ENCODE results near the gene SYCE3.

Gene SYCE3

DNA sequence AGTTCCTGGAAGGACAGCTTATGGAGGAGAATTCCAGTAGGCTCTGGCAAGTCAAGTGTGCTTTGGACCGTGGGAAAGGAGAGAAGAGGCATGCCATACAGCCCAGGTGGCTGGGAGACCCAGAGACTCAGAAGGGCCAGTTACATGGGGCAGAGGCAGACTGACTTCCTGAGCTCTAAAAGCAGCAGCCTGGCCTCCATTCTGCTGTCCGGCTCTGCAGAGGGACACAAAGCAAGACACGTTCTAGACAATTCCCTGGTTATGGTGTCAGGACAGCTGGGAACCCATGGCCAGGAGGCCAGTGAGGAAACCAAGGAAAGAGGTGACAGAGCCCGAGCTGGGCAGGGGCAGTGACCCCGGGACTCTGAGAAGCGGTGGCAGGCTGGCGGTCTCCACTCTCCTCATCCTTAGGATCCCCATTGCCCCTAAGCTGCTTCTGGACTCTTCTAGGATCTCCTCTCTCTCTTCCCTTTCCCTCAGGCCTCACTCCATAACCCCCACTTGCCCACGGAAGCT lies 12.8 kb upstream of the SYCE3 start:
- no peaks in the 10 kb centered on the region for H3K27me3 ChIP-seq (ENCODE audit: control insufficient read depth, insufficient read depth, low read length, poor library complexity, severe bottlenecking)
- no peaks in the 10 kb centered on the region for H3K4me1 ChIP-seq (ENCODE audit: control insufficient read depth, insufficient read depth, low read length)
- no peak overlapping the region for H3K27ac ChIP-seq (ENCODE audit: insufficient read depth, low read depth, low read length, poor library complexity, severe bottlenecking)
- WGBS, 2 experiments, result 92 to 93% methylated on average over 8 of the region's 8 CpGs
- H3K9me3 ChIP-seq (ENCODE audit: control insufficient read depth, low read length), result no peaks in the 10 kb centered on the region
- H3K4me3 ChIP-seq (ENCODE audit: insufficient read depth, low read depth, low read length), result no peak overlapping the region
- peaks cover 26% of the 10 kb centered on the region for H3K36me3 ChIP-seq (ENCODE audit: control insufficient read depth, insufficient read depth, low read length)

GRCh38 chr22:50574383-50574755 lies 11.7 kb upstream of the SYCE3 start:
- Histone ChIP-seq H3K4me3 (ENCODE audit: insufficient read depth, low read depth, low read length) (no peak overlapping the region), H3K4me1 (ENCODE audit: control insufficient read depth, insufficient read depth, low read length) (no peaks in the 10 kb centered on the region), H3K27me3 (ENCODE audit: control insufficient read depth, insufficient read depth, low read length, poor library complexity, severe bottlenecking) (no peaks in the 10 kb centered on the region), H3K36me3 (ENCODE audit: control insufficient read depth, insufficient read depth, low read length) (peaks cover 34% of the 10 kb centered on the region), H3K27ac (ENCODE audit: insufficient read depth, low read depth, low read length, poor library complexity, severe bottlenecking) (no peak overlapping the region), H3K9me3 (ENCODE audit: control insufficient read depth, low read length) (no peaks in the 10 kb centered on the region)
- WGBS, 2 experiments, result 93 to 97% methylated on average over 11 of the region's 11 CpGs

GRCh38 chr22:50573491-50574382 lies 11.0 kb upstream of the SYCE3 start:
- no peaks in the 10 kb centered on the region for H3K4me1 ChIP-seq (ENCODE audit: control insufficient read depth, insufficient read depth, low read length)
- H3K27ac ChIP-seq (ENCODE audit: insufficient read depth, low read depth, low read length, poor library complexity, severe bottlenecking), result no peak overlapping the region
- H3K36me3 ChIP-seq (ENCODE audit: control insufficient read depth, insufficient read depth, low read length), result peaks cover 35% of the 10 kb centered on the region
- 95% methylated on average over 26 of the region's 26 CpGs for WGBS, 2 experiments
- no peak overlapping the region for H3K4me3 ChIP-seq (ENCODE audit: insufficient read depth, low read depth, low read length)
- H3K27me3 ChIP-seq (ENCODE audit: control insufficient read depth, insufficient read depth, low read length, poor library complexity, severe bottlenecking), result no peaks in the 10 kb centered on the region
- H3K9me3 ChIP-seq (ENCODE audit: control insufficient read depth, low read length), result no peaks in the 10 kb centered on the region

DNA sequence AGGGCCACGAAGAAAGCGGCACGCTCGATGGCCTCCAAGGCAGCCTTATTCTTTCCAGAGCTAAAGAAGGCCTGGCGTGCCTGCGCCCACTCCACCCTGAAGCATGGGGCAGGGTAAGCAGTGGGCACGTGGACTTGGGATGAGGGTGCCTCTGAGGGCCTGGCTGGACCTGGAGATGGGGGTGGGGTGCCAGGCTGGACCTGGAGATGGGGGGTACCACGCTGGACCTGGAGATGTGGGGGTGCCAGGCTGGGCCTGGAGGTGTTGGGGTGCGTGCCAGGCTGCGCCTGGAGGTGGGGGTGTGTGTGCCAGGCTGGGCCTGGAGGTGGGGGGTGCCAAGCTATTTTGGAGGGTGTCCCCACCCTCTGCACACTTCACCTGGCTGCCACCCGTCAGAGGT lies 10.2 kb upstream of the SYCE3 start:
- 96 to 97% methylated on average over 11 of the region's 11 CpGs for WGBS, 2 experiments
- Histone ChIP-seq H3K9me3 (ENCODE audit: control insufficient read depth, low read length) (no peaks in the 10 kb centered on the region), H3K36me3 (ENCODE audit: control insufficient read depth, insufficient read depth, low read length) (peaks cover 35% of the 10 kb centered on the region), H3K27me3 (ENCODE audit: control insufficient read depth, insufficient read depth, low read length, poor library complexity, severe bottlenecking) (no peaks in the 10 kb centered on the region), H3K27ac (ENCODE audit: insufficient read depth, low read depth, low read length, poor library complexity, severe bottlenecking) (no peak overlapping the region), H3K4me1 (ENCODE audit: control insufficient read depth, insufficient read depth, low read length) (no peaks in the 10 kb centered on the region), H3K4me3 (ENCODE audit: insufficient read depth, low read depth, low read length) (no peak overlapping the region)

DNA sequence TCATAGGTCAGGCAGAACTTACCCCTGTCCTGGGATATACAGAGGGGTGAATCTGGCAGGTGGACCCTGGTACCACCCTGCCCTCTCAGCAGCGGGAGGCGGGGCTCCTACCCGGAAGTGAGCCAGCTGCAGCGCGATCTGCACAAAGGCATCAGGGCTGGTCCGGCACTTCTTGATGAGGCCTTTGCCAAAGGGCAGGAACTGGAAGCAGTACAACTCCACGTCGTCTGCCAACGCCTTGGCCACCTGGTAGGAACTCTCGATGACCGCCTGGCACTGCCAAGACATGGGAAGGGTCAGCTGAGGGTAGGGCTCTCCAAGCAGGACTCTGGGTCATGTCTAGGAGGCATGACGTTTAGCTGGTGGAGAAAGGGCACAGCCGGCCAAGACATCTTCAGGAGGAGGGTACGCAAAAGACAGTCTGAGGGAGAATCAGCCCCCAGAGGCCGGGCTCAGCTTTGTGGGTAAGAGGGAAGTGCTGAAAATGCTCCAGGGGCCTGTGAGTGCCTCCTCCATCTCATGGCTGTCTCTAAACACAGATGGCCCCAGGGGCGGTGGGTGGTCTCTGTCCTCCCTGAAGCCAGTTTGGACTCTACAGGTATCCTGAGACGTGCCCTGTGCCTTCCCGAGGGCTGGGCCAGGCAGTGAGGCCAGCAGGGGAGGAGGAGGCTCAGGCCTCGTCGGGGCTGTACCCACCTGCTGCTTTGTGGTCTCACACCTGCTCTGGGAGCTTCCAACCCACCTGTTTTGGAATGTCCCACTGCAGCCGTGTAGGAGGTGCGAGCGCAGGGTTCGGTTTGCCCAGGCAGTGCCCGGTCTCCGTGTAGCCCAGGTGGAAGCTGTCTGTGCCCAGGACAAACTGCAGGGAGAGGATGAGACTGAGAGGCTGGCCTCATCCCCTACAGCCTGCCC lies 8.8 kb upstream of the SYCE3 start:
- WGBS, 2 experiments, result 92 to 94% methylated on average over 26 of the region's 26 CpGs
- H3K4me1 ChIP-seq (ENCODE audit: control insufficient read depth, insufficient read depth, low read length), result no peaks in the 10 kb centered on the region
- H3K27ac ChIP-seq (ENCODE audit: insufficient read depth, low read depth, low read length, poor library complexity, severe bottlenecking), result no peak overlapping the region
- no peak overlapping the region for H3K4me3 ChIP-seq (ENCODE audit: insufficient read depth, low read depth, low read length)
- no peaks in the 10 kb centered on the region for H3K9me3 ChIP-seq (ENCODE audit: control insufficient read depth, low read length)
- no peaks in the 10 kb centered on the region for H3K27me3 ChIP-seq (ENCODE audit: control insufficient read depth, insufficient read depth, low read length, poor library complexity, severe bottlenecking)
- H3K36me3 ChIP-seq (ENCODE audit: control insufficient read depth, insufficient read depth, low read length), result peaks cover 40% of the 10 kb centered on the region

DNA sequence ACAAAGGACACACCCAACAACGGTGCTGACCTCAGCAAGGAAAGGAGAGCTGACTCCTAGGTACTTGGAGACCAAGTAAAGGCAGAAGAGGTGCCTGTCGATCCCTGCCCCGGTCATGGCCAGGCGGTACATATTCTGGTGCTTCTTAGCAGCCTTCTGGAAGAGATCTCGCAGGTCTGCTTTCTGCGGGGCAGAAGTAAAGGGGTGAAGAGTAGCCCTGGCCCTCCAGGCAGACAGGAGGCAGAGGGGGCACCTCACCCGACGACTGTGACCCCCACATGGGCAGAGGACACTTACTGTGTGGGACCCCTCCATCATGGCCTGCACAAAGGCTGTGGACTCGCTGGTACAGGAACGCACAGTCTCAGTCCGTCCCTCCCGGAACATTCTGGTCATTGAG lies 8.1 kb upstream of the SYCE3 start:
- Histone ChIP-seq H3K4me1 (ENCODE audit: control insufficient read depth, insufficient read depth, low read length) (no peaks in the 10 kb centered on the region), H3K27ac (ENCODE audit: insufficient read depth, low read depth, low read length, poor library complexity, severe bottlenecking) (no peak overlapping the region), H3K27me3 (ENCODE audit: control insufficient read depth, insufficient read depth, low read length, poor library complexity, severe bottlenecking) (no peaks in the 10 kb centered on the region), H3K9me3 (ENCODE audit: control insufficient read depth, low read length) (no peaks in the 10 kb centered on the region), H3K4me3 (ENCODE audit: insufficient read depth, low read depth, low read length) (no peak overlapping the region), H3K36me3 (ENCODE audit: control insufficient read depth, insufficient read depth, low read length) (peaks cover 40% of the 10 kb centered on the region)
- 96 to 97% methylated on average over 12 of the region's 12 CpGs for WGBS, 2 experiments

GRCh38 chr22:50569896-50570535 lies 7.3 kb upstream of the SYCE3 start:
- 95 to 97% methylated on average over 13 of the region's 13 CpGs for WGBS, 2 experiments
- Histone ChIP-seq H3K36me3 (ENCODE audit: control insufficient read depth, insufficient read depth, low read length) (peaks cover 40% of the 10 kb centered on the region), H3K27ac (ENCODE audit: insufficient read depth, low read depth, low read length, poor library complexity, severe bottlenecking) (no peak overlapping the region), H3K4me3 (ENCODE audit: insufficient read depth, low read depth, low read length) (no peak overlapping the region), H3K27me3 (ENCODE audit: control insufficient read depth, insufficient read depth, low read length, poor library complexity, severe bottlenecking) (no peaks in the 10 kb centered on the region), H3K9me3 (ENCODE audit: control insufficient read depth, low read length) (no peaks in the 10 kb centered on the region), H3K4me1 (ENCODE audit: control insufficient read depth, insufficient read depth, low read length) (no peaks in the 10 kb centered on the region)

DNA sequence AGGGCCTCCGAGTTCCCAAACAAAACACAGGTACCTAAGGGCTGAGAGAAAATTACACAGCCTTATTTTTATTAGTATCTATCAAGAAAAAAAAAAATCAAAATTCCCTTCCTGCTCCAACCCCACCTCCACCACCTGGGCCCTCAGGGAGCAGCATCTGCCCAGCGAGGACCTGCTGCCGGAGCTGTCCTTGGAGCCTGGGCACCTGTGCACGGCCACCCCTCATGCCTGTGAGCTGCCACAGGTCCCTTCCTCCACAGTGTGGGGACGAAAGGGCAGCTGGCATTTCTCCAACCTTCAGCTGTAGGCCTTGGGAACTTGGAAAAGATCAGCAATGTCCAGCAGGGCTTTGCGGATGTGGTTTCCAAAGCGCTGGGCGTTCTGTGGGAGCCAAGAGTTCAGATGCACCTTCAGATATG lies 6.3 kb upstream of the SYCE3 start:
- peaks cover 40% of the 10 kb centered on the region for H3K36me3 ChIP-seq (ENCODE audit: control insufficient read depth, insufficient read depth, low read length)
- H3K27ac ChIP-seq (ENCODE audit: insufficient read depth, low read depth, low read length, poor library complexity, severe bottlenecking), result no peak overlapping the region
- H3K27me3 ChIP-seq (ENCODE audit: control insufficient read depth, insufficient read depth, low read length, poor library complexity, severe bottlenecking), result peaks cover 9% of the 10 kb centered on the region
- H3K9me3 ChIP-seq (ENCODE audit: control insufficient read depth, low read length), result no peaks in the 10 kb centered on the region
- WGBS, 2 experiments, result 95% methylated on average over 7 of the region's 8 CpGs
- no peak overlapping the region for H3K4me3 ChIP-seq (ENCODE audit: insufficient read depth, low read depth, low read length)
- H3K4me1 ChIP-seq (ENCODE audit: control insufficient read depth, insufficient read depth, low read length), result no peaks in the 10 kb centered on the region

DNA sequence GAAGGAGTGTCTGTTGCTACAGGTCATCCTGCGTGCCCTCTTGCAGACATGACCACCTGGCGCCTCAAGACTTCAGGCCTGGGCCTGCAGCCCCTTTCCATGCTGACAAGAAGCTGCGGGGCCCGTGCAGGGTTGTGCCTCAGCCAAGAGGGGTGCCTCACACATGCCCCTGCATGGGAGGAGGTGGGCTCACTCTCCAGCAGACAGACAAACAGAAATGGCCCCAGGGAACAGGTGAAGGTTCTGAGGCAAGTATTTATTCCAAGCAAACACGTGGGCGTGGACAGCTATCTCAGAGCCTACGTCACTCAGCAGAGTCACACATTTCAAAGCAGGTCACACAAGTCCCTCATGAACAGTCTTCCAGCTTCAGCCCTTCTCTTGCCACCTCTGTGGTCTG lies 5.9 kb upstream of the SYCE3 start:
- Histone ChIP-seq H3K4me3 (ENCODE audit: insufficient read depth, low read depth, low read length) (no peak overlapping the region), H3K36me3 (ENCODE audit: control insufficient read depth, insufficient read depth, low read length) (peaks cover 40% of the 10 kb centered on the region), H3K27ac (ENCODE audit: insufficient read depth, low read depth, low read length, poor library complexity, severe bottlenecking) (no peak overlapping the region), H3K27me3 (ENCODE audit: control insufficient read depth, insufficient read depth, low read length, poor library complexity, severe bottlenecking) (peaks cover 13% of the 10 kb centered on the region), H3K4me1 (ENCODE audit: control insufficient read depth, insufficient read depth, low read length) (no peaks in the 10 kb centered on the region), H3K9me3 (ENCODE audit: control insufficient read depth, low read length) (no peaks in the 10 kb centered on the region)
- 96 to 98% methylated on average over 7 of the region's 7 CpGs for WGBS, 2 experiments
